CD4-positive, alpha-beta T cell treated with Interleukin-6 at 100 ng/mL for 8 hours (primary cell): ENCODE measurements around the gene PRELID1.
"Not testable (repeated sequence)": the region's sequence is repeated elsewhere in the genome, so short reads cannot be mapped to it uniquely, and the experiment has no call there.

ENCODE experiments used
- DNase-seq: peaks from one replicate; pipeline ENCODE4 v3.0.0-alpha.2; 2020; ENCODE audit warnings: mixed read lengths, low spot score

The PRELID1 gene

GRCh38 chr5:177303121-177303924 lies at the start of gene PRELID1, which contains the start of gene RAB24:
Gene PRELID1 (plus strand): TSS chr5:177303799. CDS start chr5:177303986, 187 bp downstream.
Gene RAB24 (minus strand): TSS chr5:177303719. CDS start chr5:177303288, 431 bp downstream.
- peak; percentile 84 for DNase-seq

GRCh38 chr5:177256296-177256695 lies 47.3 kb upstream of the PRELID1 start:
- DNase-seq, result no peak

- not testable (repeated sequence) for DNase-seq
These were observed 44.9 kb upstream of the PRELID1 start for GRCh38 chr5:177258711-177259110.

GRCh38 chr5:177260961-177261360 lies 42.6 kb upstream of the PRELID1 start:
- DNase-seq, result no peak

- no peak for DNase-seq
These were observed 42.1 kb upstream of the PRELID1 start for GRCh38 chr5:177261510-177261909.

- DNase-seq, result no peak
These were observed 39.4 kb upstream of the PRELID1 start for GRCh38 chr5:177264178-177264577.

- DNase-seq, result no peak
These were observed 38.2 kb upstream of the PRELID1 start for GRCh38 chr5:177265395-177265794.

- no peak for DNase-seq
These were observed 34.2 kb upstream of the PRELID1 start for GRCh38 chr5:177269232-177269895.

GRCh38 chr5:177269976-177270375 lies 33.6 kb upstream of the PRELID1 start:
- no peak for DNase-seq

- no peak for DNase-seq
These were observed 32.9 kb upstream of the PRELID1 start for GRCh38 chr5:177270653-177271052.

GRCh38 chr5:177271113-177271512 lies 32.5 kb upstream of the PRELID1 start:
- DNase-seq, result no peak

GRCh38 chr5:177275883-177276282 lies 27.7 kb upstream of the PRELID1 start:
- DNase-seq, result no peak

GRCh38 chr5:177276886-177277285 lies 26.7 kb upstream of the PRELID1 start:
- no peak for DNase-seq

GRCh38 chr5:177288191-177288590 lies 15.4 kb upstream of the PRELID1 start:
- DNase-seq, result no peak

GRCh38 chr5:177290816-177291596 lies 12.6 kb upstream of the PRELID1 start:
- DNase-seq, result no peak

GRCh38 chr5:177291735-177292134 lies 11.9 kb upstream of the PRELID1 start:
- DNase-seq, result no peak

- no peak for DNase-seq
These were observed 9.6 kb upstream of the PRELID1 start for GRCh38 chr5:177293819-177294581.

GRCh38 chr5:177294632-177295031 lies 9.0 kb upstream of the PRELID1 start:
- DNase-seq, result no peak

GRCh38 chr5:177295924-177296323 lies 7.7 kb upstream of the PRELID1 start:
- no peak for DNase-seq

- no peak for DNase-seq
These were observed 7.0 kb upstream of the PRELID1 start for GRCh38 chr5:177296581-177296980.

GRCh38 chr5:177297922-177298321 lies 5.7 kb upstream of the PRELID1 start:
- no peak for DNase-seq

- no peak for DNase-seq
These were observed 3.9 kb upstream of the PRELID1 start for GRCh38 chr5:177299697-177300096.
